Inferior parietal cortex (tissue), 1 donor: ENCODE measurements around the gene RAP2C.
"Not testable (repeated sequence)": the region's sequence is repeated elsewhere in the genome, so short reads cannot be mapped to it uniquely, and the experiment has no call there.

Experiments used
- DNase-seq: peaks from one replicate; pipeline ENCODE4 v3.0.0-alpha.2; 2016; ENCODE audit errors: extremely low spot score

RAP2C gene

DNA sequence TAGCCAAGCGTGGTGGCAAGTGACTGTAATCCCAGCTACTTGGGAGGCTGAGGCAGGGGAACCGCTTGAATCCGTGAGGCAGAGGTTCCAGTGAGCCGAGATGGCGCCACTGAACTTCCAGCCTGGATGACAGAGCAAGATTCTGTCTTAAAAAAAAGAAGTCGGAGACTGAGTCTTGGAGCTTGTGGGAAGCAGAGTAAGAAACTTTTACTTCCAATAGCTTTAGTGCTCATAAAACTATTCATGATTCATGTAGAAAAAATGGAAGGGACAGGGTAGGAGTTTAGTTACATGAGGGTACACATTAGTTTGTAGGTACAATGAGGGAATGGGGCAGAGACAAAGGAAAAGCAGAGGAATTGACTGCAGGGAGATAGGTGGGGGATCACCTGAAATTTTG, 19.3 kb downstream of the RAP2C start:
- no peak for DNase-seq

DNA sequence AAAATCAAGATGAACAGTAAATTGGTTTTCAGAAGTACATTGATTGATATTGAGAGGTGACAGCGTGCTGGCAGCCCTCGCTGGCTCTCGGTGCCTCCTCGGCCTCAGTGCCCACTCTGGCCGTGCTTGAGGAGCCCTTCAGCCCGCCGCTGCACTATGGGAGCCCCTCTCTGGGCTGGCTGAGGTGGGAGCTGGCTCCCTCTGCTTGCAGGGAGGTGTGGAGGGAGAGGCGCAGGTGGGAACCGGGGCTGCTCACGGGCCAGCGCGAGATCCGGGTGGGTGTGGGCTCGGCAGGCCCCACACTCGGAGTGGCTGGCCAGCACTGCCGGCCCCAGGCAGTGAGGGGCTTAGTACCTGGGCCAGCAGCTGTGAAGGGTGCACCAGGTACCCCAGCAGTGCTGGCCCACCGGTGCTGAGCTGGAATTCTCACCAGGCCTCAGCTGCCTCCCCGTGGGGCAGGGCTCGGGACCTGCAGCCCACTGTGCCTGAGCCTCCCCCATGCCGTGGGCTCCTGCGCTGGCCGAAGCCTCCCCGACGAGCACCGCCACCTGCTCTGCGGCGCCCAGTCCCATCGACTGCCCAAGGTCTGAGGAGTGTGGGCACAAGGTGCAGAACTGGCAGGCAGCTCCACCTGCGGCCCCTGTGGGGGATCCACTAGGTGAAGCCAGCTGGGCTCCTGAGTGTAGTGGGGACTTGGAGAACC, 25.2 kb downstream of the RAP2C start:
- DNase-seq = no peak

DNA sequence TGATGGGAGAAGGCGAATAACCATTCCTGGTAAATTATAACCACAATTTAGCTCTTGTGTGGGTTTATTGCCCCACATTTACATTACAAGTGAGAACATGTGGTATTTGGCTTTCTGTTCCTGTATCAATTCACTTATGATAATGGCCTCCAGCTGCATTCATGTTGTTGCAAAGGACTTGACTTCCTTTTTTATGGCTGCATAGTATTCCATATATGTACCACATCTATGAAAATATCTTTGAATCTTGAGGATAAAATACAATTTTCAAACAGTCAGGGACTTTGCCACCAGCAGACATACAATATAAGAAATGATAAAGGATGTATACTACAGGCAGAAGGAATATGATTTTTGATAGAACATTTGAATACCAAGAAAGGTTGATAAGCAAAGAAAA, 27.3 kb downstream of the RAP2C start:
- no peak for DNase-seq

DNA sequence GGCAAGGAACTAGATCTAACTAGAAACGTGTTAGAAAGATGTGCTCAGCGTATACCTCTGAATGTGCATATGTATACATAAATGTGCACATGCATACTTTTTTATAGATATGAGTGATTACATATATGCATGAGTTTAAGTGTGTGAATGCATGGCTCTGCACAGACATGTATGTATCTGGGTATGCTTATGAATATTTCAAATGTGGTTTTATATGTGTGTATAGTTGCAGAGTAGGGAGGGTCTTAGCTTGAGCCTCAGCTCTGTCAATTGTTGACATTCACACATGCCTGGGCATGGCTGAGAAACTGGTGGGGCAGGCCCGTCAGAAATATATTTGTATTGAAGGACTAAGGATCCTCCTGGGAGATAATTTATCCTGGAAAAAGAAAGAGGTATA, 31.1 kb downstream of the RAP2C start:
- DNase-seq = no peak

DNA sequence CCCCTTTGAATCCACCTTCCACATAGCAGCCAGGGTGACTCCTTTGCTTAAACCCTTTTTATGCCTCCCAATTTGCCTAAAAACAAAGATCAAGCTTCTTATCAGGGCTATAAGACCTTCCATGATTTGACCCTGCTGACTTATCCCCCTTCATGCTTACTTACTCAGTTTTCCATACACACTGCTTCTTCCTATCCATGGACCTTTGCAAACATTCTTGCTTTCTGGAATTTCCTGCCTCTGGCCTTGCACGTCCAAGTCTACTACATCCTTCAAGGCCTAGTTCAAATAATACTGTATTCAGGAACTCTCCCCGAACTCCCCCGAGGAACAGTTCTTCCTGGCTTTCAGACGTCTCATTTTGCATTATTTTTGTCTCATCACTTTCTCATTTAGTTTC, 31.8 kb downstream of the RAP2C start:
- no peak for DNase-seq

DNA sequence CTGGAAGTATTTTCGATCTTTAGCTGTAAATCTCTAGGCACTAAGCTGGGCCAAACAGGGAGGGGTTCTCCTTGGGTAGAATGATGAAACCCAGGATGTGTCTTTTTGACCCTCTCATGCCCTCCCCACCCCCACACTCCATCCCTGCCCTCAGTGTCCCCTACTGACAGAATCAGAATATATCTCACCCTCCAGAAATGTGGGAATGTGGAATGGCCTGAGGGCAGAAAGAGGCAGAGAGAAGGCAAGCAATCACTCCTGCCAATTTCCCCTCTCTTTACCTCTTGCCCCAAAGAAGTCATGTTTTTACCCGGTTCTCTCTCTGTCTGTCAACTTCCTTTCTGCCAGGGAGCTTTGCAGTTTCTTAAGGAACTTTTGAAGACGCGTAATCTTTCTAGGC, 34.4 kb downstream of the RAP2C start:
- no peak for DNase-seq

DNA sequence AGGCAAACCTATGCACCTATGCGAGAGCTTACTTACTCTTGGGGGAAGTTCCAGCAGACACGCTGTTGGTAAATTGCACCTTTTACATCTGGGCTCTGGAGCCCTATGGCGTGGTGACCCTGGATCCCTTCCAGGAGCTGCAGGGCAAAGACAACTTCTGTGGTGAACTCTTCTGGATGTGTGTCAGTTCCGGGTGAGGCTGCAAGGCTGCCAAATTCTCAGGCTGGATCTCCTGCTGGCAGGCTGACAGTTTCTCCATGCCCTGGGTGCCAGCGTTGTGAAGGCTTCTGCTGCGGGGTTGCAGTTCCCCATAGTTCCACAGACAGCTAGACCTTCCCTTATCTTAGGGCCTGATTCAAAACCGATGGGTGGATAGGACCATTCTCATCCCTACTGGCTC, 37.9 kb downstream of the RAP2C start:
- DNase-seq = no peak

DNA sequence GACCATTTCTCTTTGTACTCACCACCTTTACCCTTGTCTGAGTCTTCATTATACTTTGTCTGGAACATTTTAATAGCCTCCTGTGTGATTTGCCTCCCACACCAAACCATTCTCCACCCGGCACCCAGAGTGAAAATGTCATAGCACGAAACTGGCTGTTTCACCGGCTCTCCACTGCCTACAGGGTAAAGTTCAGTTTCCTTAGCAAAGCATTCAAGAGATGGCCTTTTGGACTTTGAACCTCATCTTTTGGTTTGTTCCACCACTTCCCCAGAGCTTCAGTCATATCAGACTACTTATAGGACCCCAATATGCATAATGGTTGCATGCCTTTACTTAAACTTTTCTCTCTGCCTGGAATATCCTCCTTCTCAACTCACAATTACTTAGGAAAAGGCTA, 38.3 kb downstream of the RAP2C start:
- DNase-seq = no peak

DNA sequence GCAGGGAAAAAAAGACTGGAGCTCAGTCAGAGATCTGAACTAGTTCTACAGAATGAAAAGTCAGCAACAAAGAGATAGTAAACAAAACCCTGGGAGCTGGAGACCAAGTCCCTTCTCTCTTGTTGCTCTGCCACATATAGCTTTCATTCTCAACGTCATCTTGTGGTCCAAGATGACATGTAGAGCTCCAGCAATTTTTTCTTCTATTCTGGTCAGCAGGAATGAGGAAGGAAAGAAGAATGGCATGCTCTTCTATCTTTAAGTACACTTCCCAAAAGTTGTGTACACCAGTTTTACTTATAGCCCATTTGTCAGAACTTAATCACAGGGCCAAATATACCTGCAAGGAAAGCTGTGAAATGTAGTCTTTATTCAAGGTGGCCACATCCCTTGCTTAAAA, 45.6 kb downstream of the RAP2C start:
- DNase-seq = no peak

DNA sequence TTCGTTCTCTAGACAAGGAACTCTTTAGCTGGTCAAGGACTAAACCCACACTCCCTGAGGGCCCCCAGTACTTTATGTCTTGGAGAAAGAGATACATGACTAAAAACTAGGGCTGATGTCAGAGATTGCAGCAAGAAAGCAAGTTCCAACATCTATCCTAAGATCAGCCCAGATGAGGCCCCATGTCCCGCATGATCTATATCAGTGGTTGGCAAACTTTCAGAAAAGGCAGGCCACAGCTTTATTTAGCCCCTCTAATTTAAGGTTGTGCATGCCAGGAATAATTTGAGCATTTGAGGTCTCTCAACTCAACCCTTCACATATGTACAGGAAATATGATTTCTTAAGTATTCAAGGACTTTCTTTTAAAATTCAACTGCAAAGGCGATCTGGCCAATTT, 47.4 kb downstream of the RAP2C start:
- DNase-seq = no peak

DNA sequence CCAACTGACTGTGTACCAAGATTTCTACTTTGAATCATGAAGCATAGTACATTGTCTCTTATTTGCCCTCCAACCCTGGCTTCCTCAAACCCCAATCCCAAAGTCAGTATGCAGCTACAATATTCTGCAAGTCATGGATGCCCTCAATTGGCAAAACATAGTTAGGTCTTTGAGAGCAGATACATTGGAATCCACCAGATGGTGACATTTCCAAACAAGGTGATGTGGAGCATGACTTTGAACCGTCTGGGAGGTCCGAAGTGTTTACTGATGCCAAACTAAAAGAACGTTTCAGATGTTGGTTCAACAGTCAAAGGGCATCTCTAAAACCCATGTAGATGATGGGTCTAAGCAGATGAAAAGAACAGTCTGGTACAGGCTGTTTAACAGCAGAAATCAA, 47.8 kb downstream of the RAP2C start:
- no peak for DNase-seq

DNA sequence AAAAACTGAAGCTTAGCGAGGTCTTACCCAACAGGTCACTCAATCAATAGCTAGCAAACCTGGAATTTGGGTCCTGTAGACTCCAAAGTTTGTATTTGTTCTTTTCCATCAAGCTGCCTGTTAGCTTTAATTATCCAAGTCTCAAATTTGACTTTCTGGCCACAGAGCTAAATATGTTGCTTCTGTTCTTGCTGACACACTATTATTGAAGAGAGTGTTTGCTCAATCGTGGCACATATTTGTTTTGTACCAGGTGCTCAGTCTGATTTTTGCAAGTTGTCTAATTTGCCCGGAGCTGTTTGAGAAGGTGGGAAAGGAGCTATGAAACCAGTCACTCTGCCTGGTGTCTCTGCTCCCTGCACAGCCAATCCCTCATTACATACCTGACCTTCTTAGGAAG, 49.7 kb downstream of the RAP2C start:
- no peak for DNase-seq

DNA sequence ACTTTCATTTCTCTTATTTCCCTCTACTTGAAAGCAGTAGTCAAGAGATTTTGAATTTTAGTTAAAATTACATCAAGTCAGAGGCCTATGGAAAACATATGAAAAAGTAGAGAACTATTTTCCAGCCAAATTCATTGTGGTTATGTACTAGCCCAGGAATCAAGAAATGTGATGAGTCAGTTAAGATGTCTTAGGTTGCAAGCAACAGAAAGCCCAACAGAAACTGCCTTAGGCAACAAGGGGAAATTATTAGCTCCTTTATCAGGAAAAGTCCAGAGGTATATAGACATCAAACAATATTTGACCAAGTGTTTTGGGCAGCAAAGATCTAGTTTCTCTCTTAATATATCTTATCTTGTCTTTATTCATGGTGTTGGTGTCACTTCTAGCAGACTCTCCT, 53.6 kb downstream of the RAP2C start:
- DNase-seq = no peak

DNA sequence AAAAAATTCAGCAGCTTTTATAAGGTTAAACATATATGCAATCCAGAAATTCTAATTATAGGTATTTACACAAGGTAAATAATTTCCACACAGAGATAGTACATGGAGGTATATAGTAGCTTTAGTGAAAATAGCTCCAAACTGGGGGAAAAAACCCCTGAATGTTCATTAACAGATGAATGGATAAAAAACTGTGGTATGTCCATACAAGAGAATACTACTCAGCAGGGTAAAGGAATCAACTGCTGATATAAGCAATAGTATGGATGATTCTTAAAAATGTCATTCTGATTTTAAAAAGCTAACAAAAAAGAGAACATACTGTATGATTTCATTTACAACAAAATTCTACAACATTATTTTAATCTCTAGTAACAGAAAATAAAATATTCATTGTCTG, 54.2 kb downstream of the RAP2C start:
- no peak for DNase-seq

DNA sequence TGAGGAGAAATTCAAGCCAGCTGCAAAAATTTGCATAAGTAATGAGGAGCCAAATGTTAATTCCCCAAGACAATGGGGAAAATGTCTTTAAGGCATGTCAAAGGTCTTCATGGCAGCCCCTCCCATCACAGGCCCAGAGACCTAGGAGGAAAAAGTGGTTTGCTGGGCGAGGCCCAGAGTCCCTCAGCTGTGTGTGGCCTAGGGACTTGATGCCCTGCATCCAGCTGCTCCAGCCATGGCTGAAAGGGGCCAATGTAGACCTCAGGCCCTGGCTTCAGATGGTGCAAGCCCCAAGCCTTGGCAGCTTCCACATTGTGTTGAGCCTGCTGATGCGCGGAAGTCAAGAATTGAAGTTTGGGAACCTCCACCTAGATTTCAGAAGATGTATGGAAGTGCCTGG, 56.2 kb downstream of the RAP2C start:
- not testable (repeated sequence) for DNase-seq

DNA sequence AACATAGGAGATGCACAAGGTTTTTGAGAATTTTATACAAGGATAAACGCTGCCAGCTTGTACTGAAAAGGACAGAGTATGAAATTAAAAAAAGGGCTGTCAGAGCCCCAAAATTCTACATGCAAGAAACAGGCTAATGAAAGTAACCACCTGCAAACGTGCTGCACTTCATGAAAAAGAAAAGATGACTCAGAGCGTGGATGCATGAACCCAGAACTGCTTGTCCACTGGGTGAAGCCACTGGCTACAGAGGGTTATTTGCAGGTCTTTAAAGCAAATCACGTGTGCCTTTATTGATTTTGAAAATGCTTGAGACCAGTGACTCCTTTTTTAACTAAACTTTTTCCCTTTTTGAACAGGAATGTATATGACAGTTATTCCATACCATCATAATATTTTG, 66.1 kb downstream of the RAP2C start:
- no peak for DNase-seq
